Subcutaneous adipose tissue (tissue), 4 donors: ENCODE measurements around the gene PFKFB2. TPM values are rescaled to one million over a fixed set of nuclear protein-coding genes. Genes with fewer than 3 reads are reported as not detected.

Experiments
- CTCF ChIP-seq: fragments of 450-650 bp; IDR thresholded peaks from one replicate; pipeline ENCODE4 v1.5.1; 2016; ENCODE audit warnings: low read depth, mild to moderate bottlenecking, control low read depth, antibody characterized with exemption, moderate library complexity
- total RNA-seq, 4 donors: library from RNA; depleted of rRNA; stranded (reverse); fragments of >200 nt; gene quantifications; one replicate each; pipeline ENCODE4 v1.1.0, GENCODE V29; 2016

PFKFB2 gene
- total RNA-seq, 4 donors from 2014 or later, result 5.1 to 7.5 (median 5.8) TPM

GRCh38 chr1:207055386-207056001 is 2.4 kb downstream of the PFKFB2 start:
- no peak for TF ChIP-seq CTCF

- no peak for TF ChIP-seq CTCF
Observed at GRCh38 chr1:207056673-207057072, 3.6 kb downstream of the PFKFB2 start.

- no peak for TF ChIP-seq CTCF
Observed at GRCh38 chr1:207058252-207058651, 5.2 kb downstream of the PFKFB2 start.

- no peak for TF ChIP-seq CTCF
Observed at GRCh38 chr1:207058878-207059867, 6.1 kb downstream of the PFKFB2 start.

- TF ChIP-seq CTCF, result no peak
Observed at GRCh38 chr1:207059881-207060280, 6.8 kb downstream of the PFKFB2 start.

- no peak for TF ChIP-seq CTCF
Observed at GRCh38 chr1:207060596-207060995, 7.5 kb downstream of the PFKFB2 start.

GRCh38 chr1:207062058-207062457 is 9.0 kb downstream of the PFKFB2 start:
- TF ChIP-seq CTCF, result no peak
